Heart right ventricle (tissue), 16 donors: ENCODE data around the gene C2orf76. TPM values are rescaled to one million over a fixed set of nuclear protein-coding genes. Genes with fewer than 3 reads are reported as not detected.

Experiments used
- ATAC-seq, 8 donors: fragments of 200-7000 bp; cut with Tn5 transposase; one replicate each; pipeline ENCODE4 v1.9.1; 2020; ENCODE audit warnings: mild to moderate bottlenecking in 8 of 8, moderate library complexity in 8 of 8, moderate number of reproducible peaks in 1 of 8
- DNase-seq, 2 donors: peaks; one replicate each; pipeline ENCODE4 v3.0.0-alpha.2; 2020
- H3K27ac ChIP-seq, 10 donors: fragments of 200-600 bp; sonication (generic) in 2 of 10; one replicate each; pipeline versions ENCODE4 v1.5.0 to v1.8.0; 2020 to 2022; ENCODE audit warnings: mild to moderate bottlenecking in 3 of 10
- H3K27me3 ChIP-seq, 7 donors: fragments of 200-600 bp; one replicate each; pipeline ENCODE4 v1.8.0; 2021 to 2022; ENCODE audit warnings: mild to moderate bottlenecking in 2 of 7
- H3K36me3 ChIP-seq, 9 donors: fragments of 200-600 bp; sonication (generic) in 1 of 9; one replicate each; pipeline versions ENCODE4 v1.5.0 to v1.8.0; 2020 to 2022; ENCODE audit warnings: mild to moderate bottlenecking in 2 of 9
- H3K4me1 ChIP-seq, 9 donors: fragments of 200-600 bp; sonication (generic) in 1 of 9; one replicate each; pipeline versions ENCODE4 v1.5.0 to v1.8.0; 2020 to 2022; ENCODE audit warnings: mild to moderate bottlenecking in 4 of 9
- H3K4me3 ChIP-seq, 10 donors: fragments of 200-600 bp; sonication (generic) in 2 of 10; one replicate each; pipeline versions ENCODE4 v1.5.0 to v1.8.0; 2020 to 2022; ENCODE audit warnings: mild to moderate bottlenecking in 7 of 10, moderate library complexity in 2 of 10
- H3K9me3 ChIP-seq, 11 donors: fragments of 200-600 bp in 10 of 11; sonication (generic) in 2 of 11; one replicate each; pipeline versions ENCODE4 v1.5.0 to v1.8.0; 2013 to 2022; ENCODE audit warnings: mild to moderate bottlenecking in 2 of 11, control low read depth in 1 of 11, moderate library complexity in 1 of 11
- CTCF ChIP-seq, 9 donors: fragments of 200-600 bp; sonication (generic) in 2 of 9; IDR thresholded peaks; one replicate each; pipeline versions ENCODE4 v1.5.0 to v1.8.0; 2021 to 2022; ENCODE audit warnings: antibody characterized with exemption in 9 of 9, mild to moderate bottlenecking in 5 of 9, moderate library complexity in 1 of 9
- WGBS, 2 donors: extraction: QIAGEN DNeasy Blood & Tissue Kit; methylation state at CpG; one replicate each; pipeline ENCODE4 v1.1.7; 2013; ENCODE audit warnings: inconsistent platforms in 1 of 2; 5-methylcytosine and 5-hydroxymethylcytosine counted together
- intact Hi-C, 10 donors: fragments of 100-400 bp; cut with DNase I; formaldehyde crosslinking; loops; one replicate each; pipeline versions ENCODE4 v1.11.1 to v1.14.2; 2022
- polyA plus RNA-seq, 2 donors: library from polyadenylated mRNA; stranded (reverse); fragments of 200-250 nt; gene quantifications; one replicate each; pipeline ENCODE4 v1.2.3, GENCODE V29; 2013
- total RNA-seq, 10 donors: library from RNA; stranded (reverse); fragmentation: NEBNext Ultra II Directional in 3 of 10; extraction: Animal tissue kit (Norgen Biotek cat#: 25700) in 3 of 10; gene quantifications; one replicate each; pipeline versions ENCODE4 v1.2.1 to v1.2.4, GENCODE V29; 2021 to 2023
- donor health status: Arrhythmogenic right ventricular cardiomyopathy.
- donor health status: ischemic (EF 13 %, LVEDD 7.1; RV severe dilation, severe dysfunction).
- donor health status: healthy with polysubstance abuse.
- donor health status: DM: no; HTN: yes; CAD: no.
- donor health status: DM: no; HTN: no; CAD: no.
- donor health status: ischemic (EF 25% LVEDD 6.9; RV normal size, moderate dysfunction).
- donor health status: ischemic (EF 25% LVEDD 5.7; RV mildly dilated, moderate dysfunction).
- donor health status: healthy.
- donor health status: DM: yes; HTN: yes; CAD: no.
- donor health status: Ischemic cardiomyopathy.
- donor health status: ischemic (EF 35%, LVEDD 5.7; RV mildly dilated, moderate dysfunction).
- donor health status: nonischemic (EF 11% LVEDD 7.7; RV severe dilation, severe dysfunction).
- donor health status: DM: yes; HTN: yes; CAD: no.
- donor health status: PGD.
- donor health status: ischemic (EF 29% LVEDD 5.4; RV normal size, mild dysfunction).
- donor health status: nonischemic (EF 23%, LVEDD 6.1; RV moderate dilation, normal function).

Gene C2orf76
- total and polyA plus RNA-seq, 12 donors, result 5.1 to 12.2 (median 8.4) TPM

GRCh38 chr2:119291588-119292167, 75.0 kb downstream of the C2orf76 start:
- no peak for TF ChIP-seq CTCF (IDR thresholded peaks at IDR 0.05)
- intact Hi-C loops, result loop anchor here in 9 of 10 donors (1.0 to 10.0 kb wide), 8 partner anchors 67 to 410 kb away; partner anchors contain the start of gene STEAP3 (in 1 of the 9)
- H3K27ac ChIP-seq, result no peak overlapping the region

GRCh38 chr2:119290859-119291587, 75.6 kb downstream of the C2orf76 start:
- WGBS, 2 donors, result 45 to 70% methylated on average over 15 of the region's 15 CpGs
- Histone ChIP-seq H3K36me3 (peaks cover 0 to 8% (median 0%) of the 10 kb centered on the region in 9 donors), H3K9me3 (no peaks in the 10 kb centered on the region), H3K4me1 (peaks cover 0 to 18% (median 3%) of the 10 kb centered on the region in 9 donors), H3K27ac (no peak overlapping the region), H3K4me3 (no peak overlapping the region), H3K27me3 (no peaks in the 10 kb centered on the region)
- intact Hi-C loops, result loop anchor here in 9 of 10 donors (1.0 to 10.0 kb wide), 9 partner anchors 66 to 410 kb away; partner anchors contain the start of gene STEAP3 (in 1 of the 9)
- peak; percentile 78 to 86 for DNase-seq
- ATAC-seq, result peak; percentile 60 to 90 (median 86)
- peak; percentile 19 to 99 (median 91) for TF ChIP-seq CTCF (IDR thresholded peaks at IDR 0.05)

More at GRCh38 chr2:119291588-119292167, 75.0 kb downstream of the C2orf76 start:
- peaks cover 0 to 3% (median 0%) of the 10 kb centered on the region in 9 donors for H3K36me3 ChIP-seq
- H3K27me3 ChIP-seq, result no peaks in the 10 kb centered on the region
- no peak overlapping the region for H3K4me3 ChIP-seq
- DNase-seq (no peak), ATAC-seq (no peak)
- no peaks in the 10 kb centered on the region for H3K9me3 ChIP-seq
- 94 to 95% methylated on average over 8 of the region's 8 CpGs for WGBS, 2 donors
- H3K4me1 ChIP-seq, result peaks cover 0 to 18% (median 3%) of the 10 kb centered on the region in 9 donors

GRCh38 chr2:119289642-119290041, 77.0 kb downstream of the C2orf76 start:
- TF ChIP-seq CTCF (IDR thresholded peaks at IDR 0.05), result no peak
- no peak for DNase-seq
- H3K36me3 ChIP-seq, result peaks cover 0 to 8% (median 0%) of the 10 kb centered on the region in 9 donors

GRCh38 chr2:119289093-119289492, 77.5 kb downstream of the C2orf76 start:
- no peak overlapping the region for H3K4me3 ChIP-seq
- peaks cover 0 to 18% (median 5%) of the 10 kb centered on the region in 9 donors for H3K4me1 ChIP-seq
- no peak for TF ChIP-seq CTCF (IDR thresholded peaks at IDR 0.05)
- ATAC-seq (peak in 2 of 8 donors; percentile 40 to 75), DNase-seq (no peak)
- H3K9me3 ChIP-seq, result no peaks in the 10 kb centered on the region
- peaks cover 0 to 8% (median 0%) of the 10 kb centered on the region in 9 donors for H3K36me3 ChIP-seq
- no peak overlapping the region for H3K27ac ChIP-seq
- intact Hi-C loops, result loop anchor here in 5 of 10 donors (2.0 to 10.0 kb wide), 5 partner anchors 64 to 404 kb away; partner anchors contain the start of gene STEAP3 (in 1 of the 5)
- H3K27me3 ChIP-seq, result no peaks in the 10 kb centered on the region
- WGBS, 2 donors, result 65 to 80% methylated on average over 11 of the region's 11 CpGs

More at GRCh38 chr2:119289642-119290041, 77.0 kb downstream of the C2orf76 start:
- 91 to 98% methylated on average over 6 of the region's 6 CpGs for WGBS, 2 donors
- no peaks in the 10 kb centered on the region for H3K9me3 ChIP-seq
- intact Hi-C loops, result loop anchor here (1.0 to 10.0 kb wide), 10 partner anchors 65 to 407 kb away; partner anchors contain the start of gene STEAP3 (in 2 of the 10)
- ATAC-seq, result peak in 1 of 8 donors; percentile 14
- H3K4me3 ChIP-seq, result no peak overlapping the region
- no peaks in the 10 kb centered on the region for H3K27me3 ChIP-seq
- H3K4me1 ChIP-seq, result peaks cover 0 to 18% (median 3%) of the 10 kb centered on the region in 9 donors
- no peak overlapping the region for H3K27ac ChIP-seq
